SK-N-SH (cell line): Measurements from ENCODE around the gene KIF16B.

Source experiments
- FOSL2 ChIP-seq: IDR thresholded peaks from 2 replicates; pipeline ENCODE4 v1.4.0; 2012; ENCODE audit warnings: low read depth, mild to moderate bottlenecking, moderate library complexity, borderline replicate concordance
- FOXJ3 ChIP-seq: sonication (generic); formaldehyde crosslinking; IDR thresholded peaks from 2 replicates; pipeline ENCODE4 v1.5.1; 2020; ENCODE audit warnings: mild to moderate bottlenecking, missing genetic modification reagents
- IRF3 ChIP-seq: fragments of 150-350 bp; IDR thresholded peaks from 2 replicates; pipeline ENCODE4 v1.6.1; 2016; ENCODE audit warnings: mild to moderate bottlenecking, low read depth, low read length
- JUND ChIP-seq: IDR thresholded peaks from 2 replicates; pipeline ENCODE4 v1.4.0; 2012
- SIN3A ChIP-seq: IDR thresholded peaks from 2 replicates; pipeline ENCODE4 v1.6.1; 2012; ENCODE audit warnings: low read depth, mild to moderate bottlenecking, low read length, moderate library complexity, borderline replicate concordance
- TCF12 ChIP-seq: IDR thresholded peaks from 2 replicates; pipeline ENCODE4 v1.4.0; 2012
- TF ChIP-seq, protein P1 (sequence below): fragments of 200-600 bp; sonication (generic); IDR thresholded peaks from 2 replicates; pipeline ENCODE4 v1.6.1; 2017; ENCODE audit warnings: antibody characterized with exemption, mild to moderate bottlenecking, moderate library complexity

DNA sequence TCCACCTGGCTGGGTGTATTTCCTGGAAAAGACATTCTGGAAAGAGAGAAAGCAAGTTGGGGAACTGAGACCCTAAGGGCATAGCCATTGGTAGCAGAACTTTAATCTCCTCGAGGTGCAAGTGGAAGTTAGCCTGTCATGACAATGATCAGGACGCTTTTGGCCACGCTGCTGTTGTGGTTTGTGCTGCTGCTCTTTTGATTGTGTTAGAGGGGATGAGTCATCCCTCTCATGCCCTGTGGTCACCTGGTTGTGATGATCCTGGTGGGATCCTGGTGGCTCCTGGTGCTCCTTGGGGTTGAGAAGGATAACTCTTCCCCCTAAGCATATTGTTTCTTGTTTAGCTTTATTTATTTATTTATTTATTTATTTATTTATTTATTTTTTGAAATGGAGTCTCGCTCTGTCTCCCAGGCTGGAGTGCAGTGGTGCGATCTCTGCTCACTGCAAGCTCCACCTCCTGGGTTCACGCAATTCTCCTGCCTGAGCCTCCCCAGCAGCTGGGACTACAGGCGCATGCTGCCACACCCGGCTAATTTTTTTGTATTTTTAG, 350.3 kb downstream of the KIF16B start:
- TF ChIP-seq FOSL2 (no peak), TCF12 (no peak), FOXJ3 (CRISPR knock-in tag) (no peak), IRF3 (no peak), SIN3A (no peak), JUND (no peak)
- TF ChIP-seq, protein P1, sequence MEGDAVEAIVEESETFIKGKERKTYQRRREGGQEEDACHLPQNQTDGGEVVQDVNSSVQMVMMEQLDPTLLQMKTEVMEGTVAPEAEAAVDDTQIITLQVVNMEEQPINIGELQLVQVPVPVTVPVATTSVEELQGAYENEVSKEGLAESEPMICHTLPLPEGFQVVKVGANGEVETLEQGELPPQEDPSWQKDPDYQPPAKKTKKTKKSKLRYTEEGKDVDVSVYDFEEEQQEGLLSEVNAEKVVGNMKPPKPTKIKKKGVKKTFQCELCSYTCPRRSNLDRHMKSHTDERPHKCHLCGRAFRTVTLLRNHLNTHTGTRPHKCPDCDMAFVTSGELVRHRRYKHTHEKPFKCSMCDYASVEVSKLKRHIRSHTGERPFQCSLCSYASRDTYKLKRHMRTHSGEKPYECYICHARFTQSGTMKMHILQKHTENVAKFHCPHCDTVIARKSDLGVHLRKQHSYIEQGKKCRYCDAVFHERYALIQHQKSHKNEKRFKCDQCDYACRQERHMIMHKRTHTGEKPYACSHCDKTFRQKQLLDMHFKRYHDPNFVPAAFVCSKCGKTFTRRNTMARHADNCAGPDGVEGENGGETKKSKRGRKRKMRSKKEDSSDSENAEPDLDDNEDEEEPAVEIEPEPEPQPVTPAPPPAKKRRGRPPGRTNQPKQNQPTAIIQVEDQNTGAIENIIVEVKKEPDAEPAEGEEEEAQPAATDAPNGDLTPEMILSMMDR, result no peak
